IMR-90 (cell line): Measurements from ENCODE around the gene SOX21.

Experiments used
- CTCF ChIP-seq: conservative IDR thresholded peaks from 2 replicates; pipeline ENCODE4 v1.5.1; 2012; ENCODE audit warnings: mild to moderate bottlenecking, low read depth, low read length, improper control_type of control experiment
- MAFK ChIP-seq: IDR thresholded peaks from 2 replicates; pipeline ENCODE4 v1.6.1; 2012; ENCODE audit warnings: low read depth, low read length, improper control_type of control experiment
- MAZ ChIP-seq: IDR thresholded peaks from 2 replicates; pipeline ENCODE4 v1.6.1; 2012; ENCODE audit warnings: low read depth, mild to moderate bottlenecking, low read length, improper control_type of control experiment, moderate library complexity, borderline replicate concordance
- POLR2A ChIP-seq: IDR thresholded peaks from 2 replicates; pipeline ENCODE4 v1.6.1; 2012; ENCODE audit warnings: mild to moderate bottlenecking, low read depth, low read length
- RAD21 ChIP-seq: IDR thresholded peaks from 2 replicates; pipeline ENCODE4 v1.6.1; 2012; ENCODE audit warnings: low read length, improper control_type of control experiment
- RCOR1 ChIP-seq: IDR thresholded peaks from 2 replicates; pipeline ENCODE4 v1.6.1; 2012; ENCODE audit warnings: mild to moderate bottlenecking, low read length, improper control_type of control experiment; ENCODE audit not compliant: insufficient replicate concordance
- RFX5 ChIP-seq: IDR thresholded peaks from 2 replicates; pipeline ENCODE4 v1.8.0; 2012; ENCODE audit warnings: low read depth, mild to moderate bottlenecking, low read length, moderate library complexity
- SMC3 ChIP-seq: fragments of 150-350 bp; IDR thresholded peaks from 2 replicates; pipeline ENCODE4 v1.6.1; 2016; ENCODE audit warnings: low read depth, mild to moderate bottlenecking, antibody characterized with exemption, low read length, moderate library complexity

- TF ChIP-seq CTCF: no peak
- TF ChIP-seq MAZ: no peak
- no peak for TF ChIP-seq POLR2A
- TF ChIP-seq RAD21: no peak
- TF ChIP-seq RCOR1: no peak
- TF ChIP-seq MAFK: no peak
- TF ChIP-seq RFX5: no peak
- no peak for TF ChIP-seq SMC3
Measured at GRCh38 chr13:94710065-94710781, 2.1 kb downstream of the SOX21 start.
